A549 (cell line): ENCODE measurements around the gene RPTOR. TPM values are rescaled to one million over a fixed set of nuclear protein-coding genes. Genes with fewer than 3 reads are reported as not detected.
A peak's percentile ranks its signal among the peaks of the same experiment; 100 is the strongest.

Source experiments
- ATAC-seq, 2 experiments: fragments of 200-7000 bp in 1 of 2; fragments of >200 bp in 1 of 2; cut with Nextera tagmentation in 1 of 2; cut with Tn5 transposase in 1 of 2; 3 replicates each; pipeline versions ENCODE4 v1.8.0 to v1.9.1; 2018 to 2020; ENCODE audit warnings: mild to moderate bottlenecking in 1 of 2, moderate library complexity in 1 of 2
- CTCF ChIA-PET: fragments of 300-600 bp; sonication (Branson Sonifier 250); formaldehyde crosslinking; extraction: SDS; loops from one replicate; lab custom pipeline; 2021; ENCODE audit warnings: antibody characterized with exemption, inconsistent platforms; lab: Yijun Ruan, JAX
- POLR2A ChIA-PET: fragments of 350-600 bp; formaldehyde crosslinking; extraction: SDS; loops from one replicate; lab custom pipeline; 2021; ENCODE audit warnings: antibody characterized with exemption, inconsistent platforms; lab: Yijun Ruan, JAX
- DNase-seq, 2 experiments: peaks; one replicate each; pipeline versions ENCODE4 v3.0.0 to v3.0.0-alpha.2; 2011 to 2016; ENCODE audit warnings: low read depth in 1 of 2, low spot score in 1 of 2
- FAIRE-seq: peaks from 2 replicates; lab custom pipeline; 2011; peaks lifted over from hg19 to GRCh38; lab: Jason Lieb, UNC
- H3K27ac ChIP-seq, 2 experiments: fragments of >200 bp; sonication (Bioruptor Twin); formaldehyde crosslinking; 3 replicates each; pipeline ENCODE4 v1.5.1; 2016 to 2017
- H3K4me1 ChIP-seq: fragments of >200 bp; sonication (Bioruptor Twin); formaldehyde crosslinking; 3 replicates; pipeline ENCODE4 v1.6.1; 2016
- H3K4me2 ChIP-seq: fragments of >200 bp; sonication (Bioruptor Twin); formaldehyde crosslinking; 3 replicates; pipeline ENCODE4 v1.6.1; 2016
- H3K4me3 ChIP-seq: fragments of >200 bp; sonication (Bioruptor Twin); formaldehyde crosslinking; 3 replicates; pipeline ENCODE4 v1.5.1; 2016
- H3K9me3 ChIP-seq: fragments of >200 bp; sonication (Bioruptor Twin); formaldehyde crosslinking; 3 replicates; pipeline ENCODE4 v1.6.1; 2016
- BHLHE40 ChIP-seq: IDR thresholded peaks from 2 replicates; pipeline ENCODE4 v1.6.1; 2012; ENCODE audit warnings: low read depth, low read length, inconsistent platforms
- EHF ChIP-seq: fragments of 250-450 bp; sonication (Bioruptor Pico); IDR thresholded peaks from 2 replicates; pipeline ENCODE4 v1.5.0; 2020; ENCODE audit warnings: mild to moderate bottlenecking
- FOXS1 ChIP-seq: fragments of 250-450 bp; sonication (Bioruptor Pico); IDR thresholded peaks from 2 replicates; pipeline ENCODE4 v1.5.0; 2020; ENCODE audit warnings: mild to moderate bottlenecking, moderate library complexity
- HOXB13 ChIP-seq: fragments of 250-450 bp; sonication (Bioruptor Pico); IDR thresholded peaks from 2 replicates; pipeline ENCODE4 v1.5.0; 2020; ENCODE audit warnings: low read depth, mild to moderate bottlenecking, moderate library complexity
- JUNB ChIP-seq: fragments of >200 bp; sonication (Bioruptor Twin); formaldehyde crosslinking; IDR thresholded peaks from 2 replicates; pipeline ENCODE4 v1.6.1; 2016
- NPAS2 ChIP-seq: fragments of 250-450 bp; sonication (Bioruptor Pico); IDR thresholded peaks from 2 replicates; pipeline ENCODE4 v1.8.0; 2022; ENCODE audit warnings: mild to moderate bottlenecking, moderate library complexity, borderline replicate concordance
- PHF8 ChIP-seq: fragments of 200-600 bp; sonication (generic); IDR thresholded peaks from 2 replicates; pipeline ENCODE4 v1.6.1; 2016; ENCODE audit warnings: low read depth, mild to moderate bottlenecking, antibody characterized with exemption, moderate library complexity, borderline replicate concordance
- POLR2A ChIP-seq: IDR thresholded peaks from 2 replicates; pipeline ENCODE4 v1.6.1; 2012; ENCODE audit warnings: mild to moderate bottlenecking, low read length
- POLR2AphosphoS2 ChIP-seq: conservative IDR thresholded peaks from 2 replicates; pipeline ENCODE4 v1.6.1; 2012; ENCODE audit warnings: low read length, improper control_type of control experiment, inconsistent platforms
- RFX5 ChIP-seq: fragments of 450-650 bp; IDR thresholded peaks from 2 replicates; pipeline ENCODE4 v1.7.1; 2014; ENCODE audit warnings: antibody characterized with exemption, mild to moderate bottlenecking, moderate library complexity
- TFCP2L1 ChIP-seq: fragments of 250-450 bp; sonication (Bioruptor Pico); IDR thresholded peaks from 2 replicates; pipeline ENCODE4 v1.5.0; 2021; ENCODE audit warnings: mild to moderate bottlenecking
- ZC3H11A ChIP-seq: fragments of 450-650 bp; IDR thresholded peaks from 2 replicates; pipeline ENCODE4 v1.6.1; 2014; ENCODE audit warnings: antibody characterized with exemption, mild to moderate bottlenecking
- ZNF302 ChIP-seq: fragments of 250-450 bp; sonication (Bioruptor Pico); IDR thresholded peaks from 2 replicates; pipeline ENCODE4 v1.9.0; 2021; ENCODE audit warnings: inconsistent platforms, mild to moderate bottlenecking, moderate library complexity
- WGBS: methylation state at CpG from one replicate; pipeline ENCODE4 v1.1.6; 2017; ENCODE audit errors: missing lambda C conversion rate; 5-methylcytosine and 5-hydroxymethylcytosine counted together
- polyA plus RNA-seq, 4 experiments: library from polyadenylated mRNA; depleted of rRNA in 3 of 4; stranded (reverse); fragments of >200 nt; fragmentation: RNase III in 1 of 4; extraction: RNeasy Plus Mini Kit Qiagen cat#74134 plus additional on column Dnase treatment in 1 of 4; gene quantifications; 2 replicates in 3 of 4; 3 replicates in 1 of 4; pipeline ENCODE4 v1.2.3, GENCODE V29; 2011 to 2017
- TF ChIP-seq, protein P1 (sequence below): IDR thresholded peaks from 2 replicates; pipeline ENCODE4 v1.6.1; 2012
- TF ChIP-seq, protein P2 (sequence below): fragments of 250-450 bp; sonication (Bioruptor Pico); IDR thresholded peaks from 2 replicates; pipeline ENCODE4 v1.5.0; 2021; ENCODE audit warnings: mild to moderate bottlenecking, moderate library complexity, borderline replicate concordance
- TF ChIP-seq, protein P3 (sequence below): fragments of 200-600 bp; sonication (generic); IDR thresholded peaks from 2 replicates; pipeline ENCODE4 v1.6.1; 2016; ENCODE audit warnings: antibody characterized with exemption, mild to moderate bottlenecking, moderate library complexity
- TF ChIP-seq, protein P4 (sequence below): fragments of >200 bp; sonication (Bioruptor Twin); formaldehyde crosslinking; IDR thresholded peaks from 3 replicates; pipeline ENCODE4 v1.5.1; 2016

The RPTOR gene
- polyA plus RNA-seq, 2 of the 4 experiments (the other 2 are of a cell fraction), result 10.8 to 27.1 TPM

DNA sequence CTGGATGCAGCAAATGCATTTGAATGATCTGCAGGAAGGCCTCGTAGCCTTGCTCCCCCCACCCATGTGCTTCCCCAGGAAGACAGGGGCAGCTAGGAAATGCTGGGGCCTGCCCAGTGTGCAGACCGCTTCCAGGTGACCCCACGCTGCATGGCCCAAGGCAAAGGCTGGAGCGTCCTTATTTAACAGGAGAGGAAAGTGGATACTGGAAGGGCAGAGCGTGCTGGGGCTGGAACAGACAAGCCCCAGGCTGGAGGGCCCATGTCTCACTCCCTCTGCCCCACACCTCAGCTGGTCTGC, 42.1 kb upstream of the RPTOR start:
- no peaks in the 10 kb centered on the region for H3K9me3 ChIP-seq
- no peak for DNase-seq
- peak overlapping the region; percentile 72 for H3K4me2 ChIP-seq
- H3K27ac ChIP-seq, result peak overlapping the region; percentile 83 to 85
- ATAC-seq, result no peak
- H3K4me3 ChIP-seq, result no peak overlapping the region
- H3K4me1 ChIP-seq, result peaks cover 50% of the 10 kb centered on the region
- FAIRE-seq, result no peak
- CTCF ChIA-PET, result interaction anchor here (1.2 to 1.4 kb wide), 2 partner anchors 25 to 75 kb away, joined by 3 to 9 read pairs; no protein-coding TSS in a partner anchor
- 64% methylated on average over 5 of the region's 5 CpGs for WGBS
- TF ChIP-seq BHLHE40, result no peak
- TF ChIP-seq FOXS1 (CRISPR knock-in tag), result no peak
- TF ChIP-seq POLR2A, result no peak
- TF ChIP-seq NPAS2 (CRISPR knock-in tag), result no peak
- no peak for TF ChIP-seq ZC3H11A
- TF ChIP-seq, protein P1, sequence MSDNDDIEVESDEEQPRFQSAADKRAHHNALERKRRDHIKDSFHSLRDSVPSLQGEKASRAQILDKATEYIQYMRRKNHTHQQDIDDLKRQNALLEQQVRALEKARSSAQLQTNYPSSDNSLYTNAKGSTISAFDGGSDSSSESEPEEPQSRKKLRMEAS, result peak; percentile 4; the same call in 1 of the 2 replicates
- TF ChIP-seq, protein P2, sequence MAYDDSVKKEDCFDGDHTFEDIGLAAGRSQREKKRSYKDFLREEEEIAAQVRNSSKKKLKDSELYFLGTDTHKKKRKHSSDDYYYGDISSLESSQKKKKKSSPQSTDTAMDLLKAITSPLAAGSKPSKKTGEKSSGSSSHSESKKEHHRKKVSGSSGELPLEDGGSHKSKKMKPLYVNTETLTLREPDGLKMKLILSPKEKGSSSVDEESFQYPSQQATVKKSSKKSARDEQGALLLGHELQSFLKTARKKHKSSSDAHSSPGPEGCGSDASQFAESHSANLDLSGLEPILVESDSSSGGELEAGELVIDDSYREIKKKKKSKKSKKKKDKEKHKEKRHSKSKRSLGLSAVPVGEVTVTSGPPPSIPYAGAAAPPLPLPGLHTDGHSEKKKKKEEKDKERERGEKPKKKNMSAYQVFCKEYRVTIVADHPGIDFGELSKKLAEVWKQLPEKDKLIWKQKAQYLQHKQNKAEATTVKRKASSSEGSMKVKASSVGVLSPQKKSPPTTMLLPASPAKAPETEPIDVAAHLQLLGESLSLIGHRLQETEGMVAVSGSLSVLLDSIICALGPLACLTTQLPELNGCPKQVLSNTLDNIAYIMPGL (CRISPR knock-in tag), result no peak
- peak; percentile 86; the same call in 1 of the 2 replicates for TF ChIP-seq HOXB13 (CRISPR knock-in tag)
- POLR2A ChIA-PET, result interaction anchor here (0.6 kb wide), 1 partner anchor 112 kb away, joined by 3 read pairs; no protein-coding TSS in a partner anchor

DNA sequence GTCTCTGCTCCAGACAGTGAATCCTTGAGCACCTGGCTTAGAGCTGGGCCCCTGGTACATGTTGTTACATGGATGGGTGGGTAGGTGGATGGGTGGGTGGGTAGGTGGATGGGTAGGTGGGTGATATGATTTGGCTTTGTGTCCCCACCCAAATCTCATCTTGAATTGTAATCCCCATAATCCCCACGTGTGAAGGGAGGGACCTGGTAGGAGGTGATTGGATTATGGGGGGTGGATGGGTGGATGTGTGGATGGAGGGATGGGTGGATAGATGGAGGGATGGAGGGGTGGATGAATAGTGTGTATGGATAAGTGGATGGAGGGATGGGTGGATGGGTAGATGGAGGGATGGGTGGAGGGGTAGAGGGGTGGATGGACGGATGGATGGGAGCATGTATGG, 41.6 kb upstream of the RPTOR start:
- peaks cover 50% of the 10 kb centered on the region for H3K4me1 ChIP-seq
- WGBS, result 73% methylated on average over 2 of the region's 2 CpGs
- CTCF ChIA-PET, result interaction anchor here (1.4 kb wide), 1 partner anchor 74 kb away, joined by 3 read pairs; no protein-coding TSS in a partner anchor
- no peak for DNase-seq
- POLR2A ChIA-PET, result no interaction called here
- no peak overlapping the region for H3K4me3 ChIP-seq
- no peak for ATAC-seq
- peak overlapping the region; percentile 83 to 85 for H3K27ac ChIP-seq
- no peaks in the 10 kb centered on the region for H3K9me3 ChIP-seq
- H3K4me2 ChIP-seq, result peak overlapping the region; percentile 72; the same call in 2 of the 3 replicates
- TF ChIP-seq HOXB13 (CRISPR knock-in tag), result no peak
- no peak for TF ChIP-seq PHF8
- TF ChIP-seq, protein P3, sequence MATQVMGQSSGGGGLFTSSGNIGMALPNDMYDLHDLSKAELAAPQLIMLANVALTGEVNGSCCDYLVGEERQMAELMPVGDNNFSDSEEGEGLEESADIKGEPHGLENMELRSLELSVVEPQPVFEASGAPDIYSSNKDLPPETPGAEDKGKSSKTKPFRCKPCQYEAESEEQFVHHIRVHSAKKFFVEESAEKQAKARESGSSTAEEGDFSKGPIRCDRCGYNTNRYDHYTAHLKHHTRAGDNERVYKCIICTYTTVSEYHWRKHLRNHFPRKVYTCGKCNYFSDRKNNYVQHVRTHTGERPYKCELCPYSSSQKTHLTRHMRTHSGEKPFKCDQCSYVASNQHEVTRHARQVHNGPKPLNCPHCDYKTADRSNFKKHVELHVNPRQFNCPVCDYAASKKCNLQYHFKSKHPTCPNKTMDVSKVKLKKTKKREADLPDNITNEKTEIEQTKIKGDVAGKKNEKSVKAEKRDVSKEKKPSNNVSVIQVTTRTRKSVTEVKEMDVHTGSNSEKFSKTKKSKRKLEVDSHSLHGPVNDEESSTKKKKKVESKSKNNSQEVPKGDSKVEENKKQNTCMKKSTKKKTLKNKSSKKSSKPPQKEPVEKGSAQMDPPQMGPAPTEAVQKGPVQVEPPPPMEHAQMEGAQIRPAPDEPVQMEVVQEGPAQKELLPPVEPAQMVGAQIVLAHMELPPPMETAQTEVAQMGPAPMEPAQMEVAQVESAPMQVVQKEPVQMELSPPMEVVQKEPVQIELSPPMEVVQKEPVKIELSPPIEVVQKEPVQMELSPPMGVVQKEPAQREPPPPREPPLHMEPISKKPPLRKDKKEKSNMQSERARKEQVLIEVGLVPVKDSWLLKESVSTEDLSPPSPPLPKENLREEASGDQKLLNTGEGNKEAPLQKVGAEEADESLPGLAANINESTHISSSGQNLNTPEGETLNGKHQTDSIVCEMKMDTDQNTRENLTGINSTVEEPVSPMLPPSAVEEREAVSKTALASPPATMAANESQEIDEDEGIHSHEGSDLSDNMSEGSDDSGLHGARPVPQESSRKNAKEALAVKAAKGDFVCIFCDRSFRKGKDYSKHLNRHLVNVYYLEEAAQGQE, result no peak
- TF ChIP-seq FOXS1 (CRISPR knock-in tag), result no peak
- no peak for TF ChIP-seq JUNB
- no peak for TF ChIP-seq ZC3H11A
- no peak for TF ChIP-seq EHF (CRISPR knock-in tag)
- no peak for TF ChIP-seq TFCP2L1 (CRISPR knock-in tag)
- TF ChIP-seq RFX5, result no peak
- TF ChIP-seq, protein P4, sequence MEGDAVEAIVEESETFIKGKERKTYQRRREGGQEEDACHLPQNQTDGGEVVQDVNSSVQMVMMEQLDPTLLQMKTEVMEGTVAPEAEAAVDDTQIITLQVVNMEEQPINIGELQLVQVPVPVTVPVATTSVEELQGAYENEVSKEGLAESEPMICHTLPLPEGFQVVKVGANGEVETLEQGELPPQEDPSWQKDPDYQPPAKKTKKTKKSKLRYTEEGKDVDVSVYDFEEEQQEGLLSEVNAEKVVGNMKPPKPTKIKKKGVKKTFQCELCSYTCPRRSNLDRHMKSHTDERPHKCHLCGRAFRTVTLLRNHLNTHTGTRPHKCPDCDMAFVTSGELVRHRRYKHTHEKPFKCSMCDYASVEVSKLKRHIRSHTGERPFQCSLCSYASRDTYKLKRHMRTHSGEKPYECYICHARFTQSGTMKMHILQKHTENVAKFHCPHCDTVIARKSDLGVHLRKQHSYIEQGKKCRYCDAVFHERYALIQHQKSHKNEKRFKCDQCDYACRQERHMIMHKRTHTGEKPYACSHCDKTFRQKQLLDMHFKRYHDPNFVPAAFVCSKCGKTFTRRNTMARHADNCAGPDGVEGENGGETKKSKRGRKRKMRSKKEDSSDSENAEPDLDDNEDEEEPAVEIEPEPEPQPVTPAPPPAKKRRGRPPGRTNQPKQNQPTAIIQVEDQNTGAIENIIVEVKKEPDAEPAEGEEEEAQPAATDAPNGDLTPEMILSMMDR, result no peak
- no peak for TF ChIP-seq POLR2AphosphoS2
- TF ChIP-seq ZNF302 (CRISPR knock-in tag), result no peak
- no peak for FAIRE-seq
